Stimulated activated CD8-positive, alpha-beta memory T cell treated with anti-CD3 and anti-CD28 coated beads, Interleukin-4, amount 100 ng/mL, for 48 hours (primary cell): ENCODE measurements around the gene B4GALNT3.
"Not testable (repeated sequence)": the region's sequence is repeated elsewhere in the genome, so short reads cannot be mapped to it uniquely, and the experiment has no call there.

Source experiments
- DNase-seq: peaks from one replicate; pipeline ENCODE4 v3.0.0-alpha.2; 2020

The B4GALNT3 gene

DNA sequence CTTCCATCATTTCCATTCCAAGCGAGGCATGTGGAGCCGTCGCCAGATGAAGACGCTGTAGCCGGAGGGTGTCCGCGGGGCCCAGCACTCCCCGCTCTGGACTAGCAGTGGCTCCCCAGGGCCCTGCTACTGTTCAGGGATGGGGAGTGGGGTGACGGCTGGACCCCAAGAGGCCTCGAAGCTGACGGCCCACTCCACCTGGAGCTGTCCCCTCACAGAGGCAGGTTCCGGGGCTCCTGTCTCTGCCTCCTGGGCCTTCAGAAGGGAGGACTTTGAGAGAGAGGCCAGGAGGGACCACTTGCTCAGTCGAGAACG, 101.6 kb downstream of the B4GALNT3 start:
- no peak for DNase-seq

DNA sequence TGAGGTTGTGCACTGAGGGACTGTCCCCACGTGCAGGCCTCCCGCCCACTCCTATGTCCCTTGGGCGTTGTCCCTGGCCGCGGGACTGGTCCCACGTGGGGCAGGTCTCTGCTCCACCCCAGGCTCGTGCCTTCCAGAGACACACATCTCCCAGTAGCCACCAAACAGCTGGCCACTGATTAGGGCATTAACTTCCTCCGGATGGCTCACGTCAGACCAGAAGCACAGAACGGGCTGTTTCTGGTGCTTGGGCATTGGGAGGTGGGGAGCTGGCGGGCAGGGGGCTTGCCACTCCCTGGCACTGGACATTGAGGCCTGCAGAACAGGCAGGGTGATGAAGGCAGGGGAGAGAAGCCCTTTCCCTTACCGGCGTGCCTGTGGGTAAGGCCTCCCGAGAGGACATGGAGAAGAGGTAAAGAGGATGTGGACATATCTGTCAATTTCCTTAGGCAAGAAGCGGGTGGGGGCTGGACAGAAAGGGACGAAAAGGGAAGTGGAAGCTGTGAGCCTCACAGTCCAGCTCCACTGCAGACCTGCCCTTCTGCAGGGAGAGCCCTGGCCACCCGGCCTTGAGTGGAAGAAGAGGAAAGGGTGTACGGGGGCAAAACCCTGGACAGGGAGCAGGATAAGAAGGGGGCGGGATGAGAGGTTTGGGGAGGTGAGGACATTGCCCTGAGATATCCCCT, 102.3 kb downstream of the B4GALNT3 start:
- no peak for DNase-seq

DNA sequence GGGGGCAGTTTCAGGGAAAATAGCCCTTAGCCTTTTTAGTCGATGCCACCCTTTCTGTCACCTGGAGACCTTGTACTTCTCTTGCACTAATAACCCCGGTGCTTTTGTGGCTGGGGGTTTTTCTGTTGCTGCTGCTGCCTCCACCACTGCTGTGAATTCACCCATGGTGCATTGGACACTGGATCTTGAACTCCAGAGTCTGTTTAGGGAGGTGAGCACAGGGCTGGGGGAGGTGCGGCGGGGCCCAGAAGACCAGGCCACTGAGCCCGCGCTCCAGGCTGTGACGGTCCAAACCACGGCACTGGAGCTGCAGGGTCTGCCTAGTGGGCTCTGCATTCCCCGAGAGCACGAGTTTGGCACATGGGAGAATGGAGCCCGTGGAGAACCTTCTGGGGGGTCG, 102.9 kb downstream of the B4GALNT3 start:
- no peak for DNase-seq

DNA sequence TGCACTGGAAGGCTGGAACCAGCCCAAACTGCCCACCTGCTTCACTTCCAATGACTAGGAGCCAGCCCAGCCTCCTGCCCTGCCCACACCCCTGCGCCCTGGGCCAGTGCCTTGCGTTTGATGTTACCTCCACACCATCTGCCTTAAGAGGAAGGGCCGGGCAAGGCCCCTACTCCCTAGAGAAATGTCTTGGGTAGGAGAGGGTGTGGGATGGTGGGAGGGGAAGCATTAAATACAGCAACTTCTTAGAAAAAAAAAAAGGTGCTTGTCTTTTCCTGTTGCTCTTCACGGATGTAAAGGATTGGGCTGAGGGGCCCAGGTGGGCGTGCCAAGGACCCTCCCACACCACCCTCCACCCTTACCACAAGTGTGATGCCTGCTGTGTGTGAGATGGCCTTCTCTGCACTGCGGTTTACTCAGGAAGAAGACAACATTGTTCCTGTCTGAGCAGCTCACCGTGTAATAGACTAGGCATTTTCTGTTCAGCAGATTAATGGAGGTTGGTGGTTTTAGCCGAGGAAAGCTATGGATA, 103.6 kb downstream of the B4GALNT3 start:
- DNase-seq: peak; percentile 58

DNA sequence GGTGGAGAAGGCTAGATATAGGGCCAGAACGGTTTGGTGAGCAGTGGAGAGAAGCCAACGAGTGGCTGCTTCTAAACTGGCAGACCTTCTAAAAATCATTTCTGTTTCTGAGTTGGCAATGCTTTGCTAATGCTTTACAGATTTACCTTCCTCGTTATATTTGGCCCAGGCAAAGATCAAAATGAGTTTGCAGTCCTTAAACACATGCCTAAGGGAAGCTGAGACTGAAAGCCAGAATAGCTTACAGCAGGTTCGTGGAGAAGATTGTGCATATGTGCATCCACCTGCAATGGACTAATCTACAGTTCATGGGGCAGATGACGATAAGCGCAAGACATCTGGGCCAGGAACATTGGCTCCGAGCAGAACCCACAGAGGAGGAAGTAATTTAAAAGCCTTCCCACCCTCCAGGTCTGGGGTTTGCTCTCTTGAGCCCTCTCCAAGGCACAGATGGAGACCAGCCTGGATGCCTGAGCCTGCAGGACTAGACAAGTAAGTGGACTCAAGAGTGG, 104.1 kb downstream of the B4GALNT3 start:
- DNase-seq: no peak

DNA sequence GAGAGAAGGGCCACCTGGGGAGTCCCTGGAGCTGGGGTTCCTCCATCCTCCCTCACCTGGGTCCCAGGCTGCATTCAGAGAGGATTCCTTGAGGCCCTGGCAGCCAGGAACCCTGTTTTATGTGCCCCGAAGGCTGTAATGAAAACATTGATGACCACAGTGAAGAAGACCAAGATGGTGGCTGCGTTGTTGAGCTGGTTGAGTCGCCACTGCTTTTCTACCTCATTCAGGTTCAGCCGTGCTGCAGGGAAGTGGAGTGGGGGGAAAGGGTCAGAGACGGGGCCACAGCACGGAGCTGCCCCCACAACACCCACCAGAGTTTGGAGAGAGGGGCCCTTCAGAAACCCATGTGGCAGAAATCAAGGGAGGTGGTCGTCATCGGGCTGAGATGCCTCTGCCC, 105.4 kb downstream of the B4GALNT3 start:
- DNase-seq: no peak

DNA sequence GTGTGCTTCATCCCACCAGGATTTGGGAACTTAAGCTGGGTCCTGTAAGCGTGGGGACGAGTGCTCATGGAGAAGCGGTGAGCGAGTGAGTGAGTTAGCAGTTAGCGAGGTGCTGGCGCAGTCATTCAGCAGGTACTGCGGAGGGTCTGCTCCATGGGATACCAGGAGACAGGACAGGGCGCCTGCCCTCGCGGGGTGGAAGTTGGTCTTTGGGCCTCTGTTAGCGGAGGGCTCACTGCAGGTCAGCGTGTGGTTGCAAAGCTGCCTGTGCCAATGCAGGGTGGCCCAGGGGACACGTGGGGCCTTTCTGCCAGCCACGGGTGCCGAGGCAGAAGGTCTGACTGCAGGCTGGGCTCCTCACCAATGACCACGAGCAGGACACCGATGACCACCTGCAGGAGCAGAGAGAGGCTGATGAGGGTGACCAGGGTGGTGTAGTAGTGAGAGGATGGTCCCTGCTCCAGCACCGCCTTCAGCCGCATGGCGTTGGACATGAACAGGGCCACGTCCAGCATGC, 105.9 kb downstream of the B4GALNT3 start:
- DNase-seq: no peak

DNA sequence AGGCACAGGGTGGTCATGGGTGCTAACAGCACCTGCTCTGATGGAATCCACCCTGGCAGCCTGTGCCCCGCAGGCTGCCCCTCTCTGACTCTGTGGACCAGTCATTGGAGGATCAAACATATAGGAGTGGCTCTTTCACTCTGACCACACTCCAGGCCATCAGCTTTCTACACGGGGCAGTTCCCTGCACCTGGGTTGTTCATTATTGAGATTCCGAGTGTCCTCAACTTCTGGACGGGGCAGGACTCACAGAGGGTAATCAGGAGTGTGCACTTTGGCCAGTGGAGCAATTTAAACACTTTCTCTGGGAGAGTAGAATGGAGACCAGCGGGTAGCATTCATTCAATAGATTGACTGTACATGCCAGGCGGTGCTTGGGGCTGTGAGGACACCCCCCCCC, 108.7 kb downstream of the B4GALNT3 start:
- no peak for DNase-seq

DNA sequence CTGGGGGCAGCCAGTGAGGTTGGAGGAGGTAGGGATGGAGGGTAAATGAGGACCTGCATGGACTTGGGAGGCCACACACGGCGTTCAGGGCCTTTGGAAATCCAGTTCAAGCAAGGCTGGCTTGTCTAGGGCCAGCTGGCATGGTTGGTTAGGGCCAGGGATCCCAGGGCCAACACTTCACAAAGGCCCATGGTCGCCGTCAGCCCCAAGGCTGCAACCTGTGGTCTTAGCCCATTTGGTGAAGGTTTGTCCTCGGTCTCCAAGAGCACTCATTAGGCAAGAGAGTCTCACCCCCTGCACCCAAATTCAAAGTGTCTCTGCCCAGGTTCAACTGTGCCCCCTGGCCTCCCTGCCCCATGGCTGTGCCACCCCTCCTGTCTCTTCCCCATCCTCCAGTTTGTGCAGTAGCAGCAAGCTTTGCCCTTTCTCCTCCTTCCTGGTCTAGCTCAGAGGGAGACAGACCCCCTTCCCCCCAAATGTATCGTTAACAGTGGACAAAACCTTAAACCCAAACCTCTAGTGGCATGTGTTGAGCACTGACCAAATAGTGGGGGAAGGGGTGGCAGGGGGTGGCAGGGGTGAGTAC, 109.4 kb downstream of the B4GALNT3 start:
- DNase-seq: no peak

DNA sequence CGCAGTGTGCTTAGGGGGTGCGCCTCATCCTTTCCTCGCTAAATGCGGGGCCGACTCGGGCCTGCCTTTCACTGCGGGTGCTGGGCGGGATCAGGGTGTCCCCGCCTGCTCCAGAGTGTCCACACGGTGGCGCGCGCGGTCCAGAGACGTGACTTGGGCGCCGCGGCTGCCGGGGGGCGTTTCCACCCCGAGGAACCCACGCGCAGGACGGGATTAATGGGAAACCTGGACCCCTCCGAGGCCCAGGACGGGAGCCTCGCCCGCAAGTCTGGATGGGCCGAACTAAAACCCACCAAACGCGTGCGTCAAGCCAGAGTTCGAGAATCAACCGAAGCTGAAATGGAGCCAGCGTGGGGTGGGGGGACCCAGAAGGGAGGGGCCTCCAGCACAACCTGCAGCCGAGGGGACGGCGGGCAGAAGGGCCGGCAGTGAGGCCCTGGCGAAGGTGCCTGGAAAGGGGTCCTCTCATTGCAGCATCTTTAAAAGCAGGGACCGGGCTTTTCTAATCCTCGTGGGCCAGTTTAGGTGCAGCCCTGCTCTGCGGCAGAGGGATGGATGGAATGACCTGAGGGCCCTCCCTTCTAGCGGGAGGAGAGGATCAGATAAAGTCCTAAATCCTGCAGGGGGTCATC, 110.2 kb downstream of the B4GALNT3 start:
- peak; percentile 94 for DNase-seq

DNA sequence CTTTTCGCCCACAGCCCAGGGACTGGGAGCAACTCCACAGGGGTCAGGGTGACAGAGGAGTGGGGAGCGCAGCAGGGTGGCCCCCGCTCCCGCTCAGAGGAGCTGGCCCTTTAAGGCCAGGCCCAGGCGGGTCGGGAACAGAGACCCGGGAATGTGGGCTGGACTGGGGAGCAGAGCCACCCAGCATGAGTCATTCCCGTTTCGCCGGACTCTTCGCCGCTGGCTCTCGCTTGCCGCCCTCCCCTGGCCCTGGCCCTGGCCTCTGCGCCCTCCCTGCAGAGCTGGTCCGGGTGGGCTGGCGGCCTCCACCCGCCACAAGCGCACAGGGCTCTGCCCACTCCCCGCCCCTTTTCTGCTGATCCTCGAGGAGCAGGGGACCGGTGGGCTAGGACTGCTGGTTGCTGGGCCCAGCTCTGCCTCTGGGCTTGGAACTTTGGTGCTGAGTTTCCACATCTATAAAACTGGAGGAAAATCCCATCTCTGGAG, 110.7 kb downstream of the B4GALNT3 start:
- DNase-seq: no peak

DNA sequence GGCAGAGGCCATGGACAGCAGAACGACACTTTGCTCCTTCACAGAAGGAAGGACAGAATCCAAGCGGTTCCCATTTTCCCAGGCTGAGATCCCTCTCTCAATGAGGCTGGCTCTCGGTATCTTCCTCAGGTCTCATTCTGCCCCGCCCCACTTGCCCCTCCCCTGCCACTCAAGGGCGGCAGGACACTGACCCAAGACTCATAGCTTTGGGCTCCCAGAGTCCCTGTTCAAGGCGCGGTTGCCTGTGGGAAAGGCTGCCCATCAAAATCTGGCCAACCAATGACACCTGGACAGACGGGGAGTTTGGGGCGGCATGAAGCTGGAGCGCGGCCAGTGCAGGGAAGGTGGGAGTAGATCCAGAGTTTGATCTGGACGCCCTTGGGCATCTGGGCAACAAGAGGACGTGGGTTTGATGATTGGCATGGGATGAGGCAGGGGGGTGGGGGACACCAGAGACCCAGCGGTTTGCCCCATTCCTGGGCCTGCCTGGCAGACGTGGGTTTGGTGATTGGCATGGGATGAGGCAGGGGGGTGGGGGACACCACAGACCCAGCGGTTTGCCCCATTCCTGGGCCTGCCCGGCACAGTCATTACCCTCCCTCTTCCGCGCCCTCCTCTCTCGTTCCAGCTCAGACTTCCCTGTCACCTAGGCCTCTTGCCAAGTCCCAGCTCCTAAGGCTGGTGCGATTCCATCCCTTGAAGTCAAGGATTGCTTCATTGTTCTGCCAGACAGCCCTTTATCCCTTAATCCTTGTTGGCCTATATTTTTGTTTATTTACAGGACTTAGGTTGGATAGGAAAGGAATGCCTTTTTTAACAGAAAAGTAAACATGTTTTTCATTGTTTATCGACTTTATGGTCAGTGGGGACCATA, 111.4 kb downstream of the B4GALNT3 start:
- DNase-seq: peak; percentile 17

DNA sequence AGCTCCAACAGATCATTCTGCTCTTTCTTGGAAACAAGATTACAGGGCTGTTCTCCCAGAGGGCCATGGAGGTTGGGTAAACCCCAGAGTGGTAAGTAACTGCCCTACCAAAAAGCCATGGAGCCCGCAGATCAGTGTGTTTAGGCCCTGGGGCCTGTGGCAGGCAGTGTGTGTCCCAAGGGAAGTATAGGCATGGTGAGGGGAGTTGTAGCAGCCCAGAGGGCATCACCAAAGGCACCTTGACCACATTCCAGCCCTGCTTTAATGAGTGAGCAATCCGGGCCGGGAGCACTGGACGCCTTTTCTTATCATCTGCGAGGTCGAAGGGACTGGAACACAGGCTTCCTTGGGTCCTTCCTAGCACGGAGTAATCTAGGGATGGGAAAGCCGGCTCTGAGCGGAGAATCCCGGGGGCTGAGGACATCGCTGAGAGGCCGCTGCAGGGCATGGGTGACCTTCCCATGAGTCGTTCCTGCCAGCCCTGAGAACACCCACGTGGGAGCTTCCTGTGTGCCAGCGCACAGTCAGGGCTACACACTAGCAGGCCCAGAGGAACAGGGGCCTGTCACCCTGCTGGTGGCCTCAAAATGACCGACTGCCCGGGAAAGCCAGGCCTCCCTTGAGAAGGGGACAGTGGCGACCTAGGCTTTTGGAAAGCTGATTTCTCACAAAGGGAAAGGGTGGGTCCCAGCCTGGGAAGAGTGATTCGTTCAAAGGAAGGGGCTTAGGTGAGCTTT, 112.2 kb downstream of the B4GALNT3 start:
- peak; percentile 23 for DNase-seq

DNA sequence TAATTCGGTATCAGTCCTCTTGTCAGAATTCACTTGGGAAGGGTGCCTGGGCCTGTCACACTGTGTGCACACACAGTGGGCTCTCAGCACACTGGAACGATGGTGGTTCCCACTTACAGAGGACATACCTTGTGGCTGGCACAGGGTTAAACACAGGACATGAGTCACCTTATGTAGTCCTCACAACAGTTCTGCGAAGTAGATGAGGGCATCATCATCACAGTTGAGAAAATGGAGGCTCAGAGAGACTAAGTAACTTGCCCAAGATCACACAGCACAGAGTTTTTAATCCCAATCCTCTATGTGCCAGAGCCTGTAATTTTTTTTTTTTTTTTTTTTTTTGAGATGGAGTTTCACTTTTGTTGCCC, 112.8 kb downstream of the B4GALNT3 start:
- DNase-seq: no peak

DNA sequence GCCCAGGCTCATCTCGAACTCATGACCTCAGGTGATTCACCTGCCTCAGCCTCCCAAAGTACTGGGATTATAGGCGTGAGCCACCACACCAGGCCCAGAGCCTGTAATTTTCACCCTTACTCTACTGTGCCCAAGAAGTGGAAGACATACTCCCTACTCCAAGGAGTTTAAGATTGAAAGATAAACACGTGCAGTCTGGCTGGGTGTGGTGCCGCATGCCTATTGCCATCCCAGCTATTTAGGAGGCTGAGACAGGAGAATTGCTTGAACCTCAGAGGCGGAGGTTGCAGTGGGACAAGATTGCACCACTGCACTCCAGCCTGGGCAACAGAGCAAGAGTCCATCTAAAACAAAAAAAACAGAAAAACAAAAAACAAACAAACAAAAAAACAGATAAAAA, 113.5 kb downstream of the B4GALNT3 start:
- DNase-seq: no peak

DNA sequence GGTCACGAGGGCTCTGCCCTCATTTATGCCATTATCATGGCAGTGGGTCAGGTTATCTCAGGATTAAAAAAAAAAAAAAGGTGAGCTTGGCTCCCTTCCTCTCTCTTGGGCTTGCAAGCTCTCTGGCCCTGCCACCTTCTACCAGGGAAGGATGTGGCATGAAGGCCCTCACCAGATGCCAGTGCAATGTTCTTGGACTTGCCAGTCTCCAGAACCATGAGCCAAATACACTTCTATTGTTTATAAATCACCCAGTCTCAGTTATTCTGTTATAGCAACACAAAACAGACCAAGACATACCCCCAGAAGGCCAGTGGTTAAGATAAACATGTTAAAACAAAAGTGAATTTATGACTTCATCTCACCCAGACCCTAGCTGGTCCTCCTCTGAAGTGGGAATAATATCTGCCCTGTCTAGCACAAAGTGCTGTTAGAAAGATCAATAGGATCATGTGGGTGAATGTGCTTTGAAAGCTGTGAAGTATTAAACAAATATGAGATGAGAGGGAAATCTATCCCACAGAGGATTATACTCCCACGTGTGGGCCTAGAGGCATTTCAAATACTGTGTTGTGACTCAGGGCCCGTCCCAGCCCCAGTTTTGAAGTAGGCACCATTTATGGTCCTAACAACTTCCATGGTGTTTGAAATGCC, 114.9 kb downstream of the B4GALNT3 start:
- DNase-seq: peak; percentile 30

DNA sequence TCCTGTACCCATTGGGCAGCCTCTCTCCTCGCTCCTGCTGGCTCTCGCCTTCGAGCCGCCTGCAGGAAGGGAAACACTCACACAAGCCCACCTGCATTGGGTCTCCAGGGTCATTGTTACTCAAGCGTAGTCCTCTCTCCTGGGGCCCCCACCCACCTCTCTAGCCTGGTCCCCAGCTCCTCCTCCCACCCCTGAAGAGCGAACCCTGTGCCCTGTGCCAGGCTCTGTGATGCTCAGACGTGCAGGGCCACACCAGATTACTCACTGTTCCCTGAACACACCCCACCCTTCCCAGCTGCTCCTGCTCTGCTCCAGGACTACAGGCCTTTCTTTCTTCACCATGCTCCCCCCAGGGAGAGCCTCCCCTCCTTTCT, 115.4 kb downstream of the B4GALNT3 start:
- no peak for DNase-seq

DNA sequence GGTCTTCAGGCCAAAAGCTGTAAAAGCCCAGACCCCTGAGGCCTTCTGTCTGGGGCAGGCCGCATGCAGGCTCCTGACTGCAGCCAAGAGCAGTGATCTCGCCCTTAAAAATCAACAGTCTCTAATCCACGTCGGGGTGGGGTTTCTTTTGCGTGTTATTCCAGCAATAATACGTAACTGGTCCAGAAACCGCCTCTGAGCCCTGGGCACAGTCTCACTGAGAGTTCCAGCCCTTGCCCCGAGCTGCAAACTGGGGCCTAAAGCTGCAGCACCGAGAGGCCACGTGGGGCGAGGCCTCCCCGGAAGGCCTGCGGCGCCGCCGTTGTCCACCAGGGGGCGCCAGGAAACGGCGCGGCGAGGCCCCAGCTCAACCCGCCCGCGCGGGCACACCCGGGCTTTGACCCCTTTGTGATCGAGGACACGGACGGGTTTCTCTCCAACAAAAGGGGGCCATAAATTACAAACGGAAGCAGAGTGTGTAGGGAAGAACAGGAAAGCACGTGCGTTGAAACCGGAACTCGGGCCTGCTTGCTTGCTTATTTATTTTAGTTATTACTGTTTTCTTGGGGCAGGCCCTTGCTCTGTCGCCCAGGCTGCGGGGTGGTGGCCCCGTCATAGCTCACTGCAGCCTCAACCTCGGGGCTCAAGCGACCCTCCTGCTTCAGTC, 116.3 kb downstream of the B4GALNT3 start:
- DNase-seq: peak; percentile 91

DNA sequence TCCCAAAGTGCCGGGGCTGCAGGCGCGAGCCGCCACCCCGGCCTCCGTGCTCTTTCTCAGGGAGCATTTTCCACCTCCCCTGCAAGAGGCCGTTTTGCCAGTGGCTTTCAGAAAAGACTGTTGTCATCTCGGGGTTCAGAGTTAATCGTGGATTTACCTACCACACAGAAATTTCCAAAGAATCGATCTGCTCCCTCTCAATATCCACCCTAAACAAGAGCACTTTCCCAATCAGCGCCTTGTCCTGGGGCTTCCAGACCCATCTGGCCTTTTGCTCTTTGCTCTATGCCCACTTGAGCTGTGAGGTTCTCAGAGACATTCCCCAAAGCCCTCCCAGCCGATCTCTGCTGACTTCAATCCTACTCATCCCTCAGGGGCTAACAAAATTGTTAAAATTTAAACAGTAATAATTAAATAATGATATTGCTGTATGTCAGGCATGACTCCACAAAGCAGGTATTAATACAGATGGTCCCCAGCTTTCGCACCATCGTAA, 116.9 kb downstream of the B4GALNT3 start:
- DNase-seq: no peak

DNA sequence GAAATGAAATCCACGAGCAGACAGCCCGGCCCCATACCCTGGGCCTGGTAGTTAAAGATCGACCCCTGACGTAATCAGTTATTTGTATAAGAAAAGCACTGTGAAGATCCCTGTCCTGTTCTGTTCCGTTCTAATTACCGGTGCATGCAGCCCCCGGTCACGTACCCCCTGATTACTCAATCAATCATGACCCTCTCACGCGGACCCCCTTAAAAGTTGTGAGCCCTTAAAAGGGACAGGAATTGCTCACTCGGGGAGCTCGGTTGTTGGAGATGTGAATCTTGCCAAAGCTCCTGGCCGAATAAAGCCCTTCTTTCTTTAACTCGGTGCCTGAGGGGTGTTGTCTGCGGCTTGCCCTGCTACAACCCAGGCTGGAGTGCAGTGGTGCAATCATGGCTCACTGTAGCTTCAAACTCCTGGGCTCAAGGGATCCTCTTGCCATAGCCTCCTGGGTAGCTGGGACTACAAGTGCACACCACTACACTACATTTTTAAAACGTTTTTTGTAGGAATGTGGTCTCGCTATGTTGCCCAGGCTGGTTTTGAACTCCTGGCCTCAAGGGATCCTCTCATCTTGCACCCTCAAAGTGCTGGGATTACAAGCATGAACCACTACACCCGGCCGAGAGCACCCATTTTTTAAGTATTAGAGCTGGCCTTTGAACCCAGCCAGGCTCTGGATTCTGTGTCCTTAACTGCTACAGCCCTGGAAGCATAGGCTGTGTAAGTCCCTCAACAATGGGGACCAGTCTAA, 118.4 kb downstream of the B4GALNT3 start:
- not testable (repeated sequence) for DNase-seq
